GM18519 (cell line): ENCODE results near the gene POLG.

Experiments used
- ATAC-seq: cut with Tn5 transposase; IDR thresholded peaks from one replicate; pipeline ENCODE4 v1.9.1; 2021; ENCODE audit warnings: mild to moderate bottlenecking, moderate library complexity; ENCODE audit not compliant: unreplicated experiment, low FRiP score

POLG gene

GRCh38 chr15:89358435-89358754 is 23.8 kb upstream of the POLG start:
- no peak for ATAC-seq

GRCh38 chr15:89356634-89357298 is 22.1 kb upstream of the POLG start:
- ATAC-seq: no peak

GRCh38 chr15:89353991-89354390 is 19.4 kb upstream of the POLG start:
- ATAC-seq: no peak

GRCh38 chr15:89352476-89352875 is 17.9 kb upstream of the POLG start:
- no peak for ATAC-seq

GRCh38 chr15:89349206-89349558 is 14.6 kb upstream of the POLG start:
- no peak for ATAC-seq

GRCh38 chr15:89346516-89347231 is 12.1 kb upstream of the POLG start:
- ATAC-seq: no peak

GRCh38 chr15:89345248-89345647 is 10.6 kb upstream of the POLG start:
- no peak for ATAC-seq

GRCh38 chr15:89342840-89343239 is 8.2 kb upstream of the POLG start:
- no peak for ATAC-seq

- ATAC-seq: no peak
These were observed 6.8 kb upstream of the POLG start for GRCh38 chr15:89341316-89342005.

GRCh38 chr15:89340573-89340972 is 5.9 kb upstream of the POLG start:
- ATAC-seq: no peak

GRCh38 chr15:89338036-89338435 is 3.4 kb upstream of the POLG start:
- no peak for ATAC-seq

GRCh38 chr15:89335298-89336041 is 846 bp upstream of the POLG start:
- ATAC-seq: peak; percentile 9

GRCh38 chr15:89333959-89334509 is 590 bp downstream of the POLG start:
- ATAC-seq: peak; percentile 14

GRCh38 chr15:89333011-89333860 is 1.4 kb downstream of the POLG start:
- no peak for ATAC-seq

- no peak for ATAC-seq
These were observed 2.2 kb downstream of the POLG start for GRCh38 chr15:89332446-89332845.

- ATAC-seq: no peak
These were observed 3.6 kb downstream of the POLG start for GRCh38 chr15:89330881-89331595.

GRCh38 chr15:89330119-89330518 is 4.5 kb downstream of the POLG start:
- ATAC-seq: no peak

- ATAC-seq: no peak
These were observed 5.1 kb downstream of the POLG start for GRCh38 chr15:89329329-89330084.
